Fibroblast of lung (primary cell): ENCODE results near the gene UBXN11.

ENCODE experiments used
- EZH2 ChIP-seq: IDR thresholded peaks from 2 replicates; pipeline ENCODE4 v1.5.1; 2012; ENCODE audit warnings: low read length, control low read depth, mild to moderate bottlenecking; ENCODE audit errors: missing control alignments
- TF ChIP-seq, protein P1 (sequence below), 2 donors: IDR thresholded peaks in 1 of 2; conservative IDR thresholded peaks in 1 of 2; 1 replicate in 1 of 2; 2 replicates in 1 of 2; pipeline ENCODE4 v1.5.1; 2011 to 2012; ENCODE audit warnings: low read length in 2 of 2, control low read depth in 1 of 2, inconsistent platforms in 1 of 2, low read depth in 1 of 2, mild to moderate bottlenecking in 1 of 2

DNA sequence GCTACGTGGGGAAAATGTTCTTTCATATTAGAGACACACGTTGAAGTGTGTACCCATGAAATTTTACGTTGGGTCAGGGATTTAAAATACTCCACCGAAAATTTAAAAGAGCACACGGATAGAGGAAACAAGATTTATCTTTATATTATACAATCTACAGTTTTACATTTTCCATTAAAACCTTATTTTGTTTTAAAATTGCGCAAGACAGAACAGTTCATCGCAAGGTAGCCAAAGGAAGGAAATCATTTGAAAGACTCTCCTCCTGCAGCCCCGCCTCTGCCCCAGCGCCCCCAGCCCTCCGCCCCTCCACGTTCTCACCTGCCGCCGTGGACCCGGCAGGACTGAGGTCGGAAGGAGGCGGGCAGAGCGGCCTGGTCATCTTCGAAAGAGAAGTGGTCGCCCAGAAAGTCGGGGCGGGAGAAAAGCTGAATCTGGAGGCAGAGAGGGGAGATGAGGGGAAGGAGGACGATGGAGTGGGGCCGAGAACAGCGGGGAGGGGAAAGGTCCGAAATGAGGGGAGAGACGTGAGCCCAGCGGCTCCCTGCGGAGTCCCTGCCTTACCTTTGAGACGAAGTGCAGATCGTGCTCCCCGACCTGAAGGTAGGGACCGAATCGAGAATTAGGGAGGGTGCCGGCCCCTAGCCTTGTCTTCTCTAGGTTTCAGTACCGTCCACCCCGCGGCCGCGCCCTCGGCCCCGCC is 29.5 kb upstream of the UBXN11 start:
- TF ChIP-seq, protein P1, sequence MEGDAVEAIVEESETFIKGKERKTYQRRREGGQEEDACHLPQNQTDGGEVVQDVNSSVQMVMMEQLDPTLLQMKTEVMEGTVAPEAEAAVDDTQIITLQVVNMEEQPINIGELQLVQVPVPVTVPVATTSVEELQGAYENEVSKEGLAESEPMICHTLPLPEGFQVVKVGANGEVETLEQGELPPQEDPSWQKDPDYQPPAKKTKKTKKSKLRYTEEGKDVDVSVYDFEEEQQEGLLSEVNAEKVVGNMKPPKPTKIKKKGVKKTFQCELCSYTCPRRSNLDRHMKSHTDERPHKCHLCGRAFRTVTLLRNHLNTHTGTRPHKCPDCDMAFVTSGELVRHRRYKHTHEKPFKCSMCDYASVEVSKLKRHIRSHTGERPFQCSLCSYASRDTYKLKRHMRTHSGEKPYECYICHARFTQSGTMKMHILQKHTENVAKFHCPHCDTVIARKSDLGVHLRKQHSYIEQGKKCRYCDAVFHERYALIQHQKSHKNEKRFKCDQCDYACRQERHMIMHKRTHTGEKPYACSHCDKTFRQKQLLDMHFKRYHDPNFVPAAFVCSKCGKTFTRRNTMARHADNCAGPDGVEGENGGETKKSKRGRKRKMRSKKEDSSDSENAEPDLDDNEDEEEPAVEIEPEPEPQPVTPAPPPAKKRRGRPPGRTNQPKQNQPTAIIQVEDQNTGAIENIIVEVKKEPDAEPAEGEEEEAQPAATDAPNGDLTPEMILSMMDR (conservative IDR thresholded peaks at IDR 0.05 in 1 of 2, IDR thresholded peaks at IDR 0.05 in 1 of 2; ENCODE audit: low read depth in 1 of 2, low read length in 2 of 2) = no peak
- TF ChIP-seq EZH2 = no peak
